GM12878 (cell line): ENCODE results near the gene MYO16.

Experiments used
- POLR2A ChIP-seq: IDR thresholded peaks from 2 replicates; pipeline ENCODE4 v1.6.1; 2011; ENCODE audit warnings: low read depth, mild to moderate bottlenecking, low read length
- TF ChIP-seq, protein P1 (sequence below): IDR thresholded peaks from 2 replicates; pipeline ENCODE4 v1.6.1; 2011; ENCODE audit warnings: low read depth, mild to moderate bottlenecking, low read length, moderate library complexity, borderline replicate concordance; ENCODE audit errors: extremely low read depth

DNA sequence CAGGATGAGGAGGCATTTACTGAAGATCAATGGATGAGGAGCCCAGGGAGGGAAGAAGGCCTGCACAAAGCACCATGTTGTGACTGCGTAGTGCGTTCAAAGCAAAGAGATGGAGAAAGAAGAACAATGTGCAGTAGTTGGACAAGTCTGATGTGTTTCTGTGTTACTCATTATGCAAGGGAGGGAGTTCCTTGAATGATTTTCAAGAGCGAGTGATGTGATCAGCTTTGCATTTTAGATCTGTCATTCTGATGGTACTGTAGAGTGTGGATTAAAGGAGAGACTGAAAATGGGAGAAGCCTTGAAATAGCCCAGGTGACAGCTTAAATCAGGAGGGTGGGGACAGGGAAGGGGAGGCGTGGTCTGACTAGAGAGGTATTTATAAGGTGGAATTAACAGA, 9.5 kb downstream of the MYO16 start:
- TF ChIP-seq, protein P1, sequence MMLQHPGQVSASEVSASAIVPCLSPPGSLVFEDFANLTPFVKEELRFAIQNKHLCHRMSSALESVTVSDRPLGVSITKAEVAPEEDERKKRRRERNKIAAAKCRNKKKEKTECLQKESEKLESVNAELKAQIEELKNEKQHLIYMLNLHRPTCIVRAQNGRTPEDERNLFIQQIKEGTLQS = no peak
- no peak for TF ChIP-seq POLR2A
